ENCODE measurements around the gene MACROD2. TPM values are rescaled to one million over a fixed set of nuclear protein-coding genes. Genes with fewer than 3 reads are reported as not detected.

Gene MACROD2
- total RNA-seq, 1 donor from 2014 or later: 78.2 TPM

- DNase-seq (no peak), ATAC-seq (no peak)
- Histone ChIP-seq H3K27me3 (no peaks in the 10 kb centered on the region), H3K9me3 (no peaks in the 10 kb centered on the region), H3K36me3 (no peaks in the 10 kb centered on the region), H3K4me3 (no peak overlapping the region), H3K4me1 (no peaks in the 10 kb centered on the region), H3K27ac (no peak overlapping the region)
- no peak for TF ChIP-seq CTCF (IDR thresholded peaks at IDR 0.05)
- intact Hi-C loops (cut with DNase I): no loop called here
These were observed 574.3 kb downstream of the MACROD2 start for GRCh38 chr20:14569641-14570040.

- no peaks in the 10 kb centered on the region for H3K4me1 ChIP-seq
- no peaks in the 10 kb centered on the region for H3K27me3 ChIP-seq
- ATAC-seq (no peak), DNase-seq (no peak)
- TF ChIP-seq CTCF (IDR thresholded peaks at IDR 0.05): no peak
- no peak overlapping the region for H3K27ac ChIP-seq
- no peaks in the 10 kb centered on the region for H3K9me3 ChIP-seq
- intact Hi-C loops (cut with DNase I): no loop called here
- H3K36me3 ChIP-seq: no peaks in the 10 kb centered on the region
- no peak overlapping the region for H3K4me3 ChIP-seq
These were observed 575.5 kb downstream of the MACROD2 start for GRCh38 chr20:14570811-14571210.

GRCh38 chr20:14573676-14574075 is 578.4 kb downstream of the MACROD2 start:
- H3K4me3 ChIP-seq: no peak overlapping the region
- intact Hi-C loops (cut with DNase I): no loop called here
- no peaks in the 10 kb centered on the region for H3K9me3 ChIP-seq
- H3K27me3 ChIP-seq: no peaks in the 10 kb centered on the region
- no peak for DNase-seq
- H3K27ac ChIP-seq: no peak overlapping the region
- ATAC-seq: no peak
- no peaks in the 10 kb centered on the region for H3K4me1 ChIP-seq
- no peaks in the 10 kb centered on the region for H3K36me3 ChIP-seq
- TF ChIP-seq CTCF (IDR thresholded peaks at IDR 0.05): no peak

- no peaks in the 10 kb centered on the region for H3K36me3 ChIP-seq
- no peak for TF ChIP-seq CTCF (IDR thresholded peaks at IDR 0.05)
- no peaks in the 10 kb centered on the region for H3K4me1 ChIP-seq
- intact Hi-C loops (cut with DNase I): no loop called here
- H3K9me3 ChIP-seq: no peaks in the 10 kb centered on the region
- no peak overlapping the region for H3K4me3 ChIP-seq
- ATAC-seq: no peak
- no peaks in the 10 kb centered on the region for H3K27me3 ChIP-seq
- no peak for DNase-seq
- no peak overlapping the region for H3K27ac ChIP-seq
These were observed 581.0 kb downstream of the MACROD2 start for GRCh38 chr20:14576196-14576877.

GRCh38 chr20:14580418-14581074 is 585.2 kb downstream of the MACROD2 start:
- Histone ChIP-seq H3K27me3 (no peaks in the 10 kb centered on the region), H3K9me3 (no peaks in the 10 kb centered on the region), H3K4me3 (no peak overlapping the region), H3K4me1 (no peaks in the 10 kb centered on the region), H3K27ac (no peak overlapping the region), H3K36me3 (no peaks in the 10 kb centered on the region)
- TF ChIP-seq CTCF (IDR thresholded peaks at IDR 0.05): no peak
- ATAC-seq: no peak
- intact Hi-C loops (cut with DNase I): no loop called here
- DNase-seq: no peak

Measured in upper lobe of right lung (tissue), 1 donor.